HL-60 (cell line): ENCODE measurements around the gene HPS1.
A peak's percentile ranks its signal among the peaks of the same experiment; 100 is the strongest.

Experiments used
- DNase-seq, 2 experiments: peaks; one replicate each; pipeline ENCODE4 v3.0.0-alpha.2; 2010 to 2020; ENCODE audit warnings: low read depth in 1 of 2, low spot score in 1 of 2
- H3K27ac ChIP-seq: fragments of 250-450 bp; sonication (Bioruptor Pico); replicated peaks from 2 replicates; pipeline ENCODE4 v1.5.1; 2020; ENCODE audit warnings: mild to moderate bottlenecking, moderate library complexity
- H3K27me3 ChIP-seq: fragments of 250-450 bp; sonication (Bioruptor Pico); 2 replicates; pipeline ENCODE4 v1.5.1; 2021; ENCODE audit warnings: mild to moderate bottlenecking, moderate library complexity; ENCODE audit not compliant: insufficient read depth, poor library complexity, severe bottlenecking
- H3K4me3 ChIP-seq: replicated peaks from 2 replicates; pipeline ENCODE4 v1.5.1; 2011; ENCODE audit warnings: mild to moderate bottlenecking, control low read depth, low read length; ENCODE audit not compliant: insufficient read depth
- GABPA ChIP-seq: IDR thresholded peaks from 2 replicates; pipeline ENCODE4 v1.6.1; 2012; ENCODE audit warnings: low read depth
- POLR2AphosphoS5 ChIP-seq: IDR thresholded peaks from 2 replicates; pipeline ENCODE4 v1.6.1; 2012; ENCODE audit warnings: low read depth
- SPI1 ChIP-seq: IDR thresholded peaks from 2 replicates; pipeline ENCODE4 v1.6.1; 2012; ENCODE audit warnings: low read depth, mild to moderate bottlenecking, borderline replicate concordance
- TF ChIP-seq, protein P1 (sequence below): IDR thresholded peaks from one replicate; pipeline ENCODE4 v1.5.1; 2011; ENCODE audit warnings: low read length, control low read depth, inconsistent platforms; ENCODE audit not compliant: insufficient read depth
- TF ChIP-seq, protein P2 (sequence below): IDR thresholded peaks from 2 replicates; pipeline ENCODE4 v1.6.1; 2012; ENCODE audit warnings: low read depth; ENCODE audit not compliant: insufficient replicate concordance

Gene HPS1

DNA sequence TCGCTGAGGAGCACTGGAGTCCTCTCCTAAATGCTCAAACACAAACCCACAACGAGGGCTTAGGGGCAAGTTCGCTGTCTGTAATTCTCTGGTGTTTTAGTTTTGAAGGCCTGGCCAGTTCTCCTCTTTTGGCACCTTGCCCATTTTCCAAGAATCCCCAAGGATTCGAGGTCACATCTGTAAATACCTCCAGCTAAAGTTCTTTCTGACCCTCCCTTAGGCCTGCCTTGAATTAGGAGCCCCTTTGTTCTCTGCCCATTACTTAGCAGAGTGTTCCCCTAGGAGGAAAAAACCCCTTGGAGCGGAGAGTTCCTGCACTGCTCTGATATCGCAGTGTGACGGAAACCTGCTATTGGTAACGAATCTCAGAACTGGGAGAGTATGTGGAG lies 31.0 kb downstream of the HPS1 start:
- no peak overlapping the region for H3K27ac ChIP-seq
- no peak for DNase-seq
- H3K4me3 ChIP-seq: no peak overlapping the region
- H3K27me3 ChIP-seq: no peaks in the 10 kb centered on the region
- no peak for TF ChIP-seq POLR2AphosphoS5
- TF ChIP-seq GABPA: no peak
- TF ChIP-seq, protein P1, sequence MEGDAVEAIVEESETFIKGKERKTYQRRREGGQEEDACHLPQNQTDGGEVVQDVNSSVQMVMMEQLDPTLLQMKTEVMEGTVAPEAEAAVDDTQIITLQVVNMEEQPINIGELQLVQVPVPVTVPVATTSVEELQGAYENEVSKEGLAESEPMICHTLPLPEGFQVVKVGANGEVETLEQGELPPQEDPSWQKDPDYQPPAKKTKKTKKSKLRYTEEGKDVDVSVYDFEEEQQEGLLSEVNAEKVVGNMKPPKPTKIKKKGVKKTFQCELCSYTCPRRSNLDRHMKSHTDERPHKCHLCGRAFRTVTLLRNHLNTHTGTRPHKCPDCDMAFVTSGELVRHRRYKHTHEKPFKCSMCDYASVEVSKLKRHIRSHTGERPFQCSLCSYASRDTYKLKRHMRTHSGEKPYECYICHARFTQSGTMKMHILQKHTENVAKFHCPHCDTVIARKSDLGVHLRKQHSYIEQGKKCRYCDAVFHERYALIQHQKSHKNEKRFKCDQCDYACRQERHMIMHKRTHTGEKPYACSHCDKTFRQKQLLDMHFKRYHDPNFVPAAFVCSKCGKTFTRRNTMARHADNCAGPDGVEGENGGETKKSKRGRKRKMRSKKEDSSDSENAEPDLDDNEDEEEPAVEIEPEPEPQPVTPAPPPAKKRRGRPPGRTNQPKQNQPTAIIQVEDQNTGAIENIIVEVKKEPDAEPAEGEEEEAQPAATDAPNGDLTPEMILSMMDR: no peak
- no peak for TF ChIP-seq SPI1
- TF ChIP-seq, protein P2, sequence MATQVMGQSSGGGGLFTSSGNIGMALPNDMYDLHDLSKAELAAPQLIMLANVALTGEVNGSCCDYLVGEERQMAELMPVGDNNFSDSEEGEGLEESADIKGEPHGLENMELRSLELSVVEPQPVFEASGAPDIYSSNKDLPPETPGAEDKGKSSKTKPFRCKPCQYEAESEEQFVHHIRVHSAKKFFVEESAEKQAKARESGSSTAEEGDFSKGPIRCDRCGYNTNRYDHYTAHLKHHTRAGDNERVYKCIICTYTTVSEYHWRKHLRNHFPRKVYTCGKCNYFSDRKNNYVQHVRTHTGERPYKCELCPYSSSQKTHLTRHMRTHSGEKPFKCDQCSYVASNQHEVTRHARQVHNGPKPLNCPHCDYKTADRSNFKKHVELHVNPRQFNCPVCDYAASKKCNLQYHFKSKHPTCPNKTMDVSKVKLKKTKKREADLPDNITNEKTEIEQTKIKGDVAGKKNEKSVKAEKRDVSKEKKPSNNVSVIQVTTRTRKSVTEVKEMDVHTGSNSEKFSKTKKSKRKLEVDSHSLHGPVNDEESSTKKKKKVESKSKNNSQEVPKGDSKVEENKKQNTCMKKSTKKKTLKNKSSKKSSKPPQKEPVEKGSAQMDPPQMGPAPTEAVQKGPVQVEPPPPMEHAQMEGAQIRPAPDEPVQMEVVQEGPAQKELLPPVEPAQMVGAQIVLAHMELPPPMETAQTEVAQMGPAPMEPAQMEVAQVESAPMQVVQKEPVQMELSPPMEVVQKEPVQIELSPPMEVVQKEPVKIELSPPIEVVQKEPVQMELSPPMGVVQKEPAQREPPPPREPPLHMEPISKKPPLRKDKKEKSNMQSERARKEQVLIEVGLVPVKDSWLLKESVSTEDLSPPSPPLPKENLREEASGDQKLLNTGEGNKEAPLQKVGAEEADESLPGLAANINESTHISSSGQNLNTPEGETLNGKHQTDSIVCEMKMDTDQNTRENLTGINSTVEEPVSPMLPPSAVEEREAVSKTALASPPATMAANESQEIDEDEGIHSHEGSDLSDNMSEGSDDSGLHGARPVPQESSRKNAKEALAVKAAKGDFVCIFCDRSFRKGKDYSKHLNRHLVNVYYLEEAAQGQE: no peak

DNA sequence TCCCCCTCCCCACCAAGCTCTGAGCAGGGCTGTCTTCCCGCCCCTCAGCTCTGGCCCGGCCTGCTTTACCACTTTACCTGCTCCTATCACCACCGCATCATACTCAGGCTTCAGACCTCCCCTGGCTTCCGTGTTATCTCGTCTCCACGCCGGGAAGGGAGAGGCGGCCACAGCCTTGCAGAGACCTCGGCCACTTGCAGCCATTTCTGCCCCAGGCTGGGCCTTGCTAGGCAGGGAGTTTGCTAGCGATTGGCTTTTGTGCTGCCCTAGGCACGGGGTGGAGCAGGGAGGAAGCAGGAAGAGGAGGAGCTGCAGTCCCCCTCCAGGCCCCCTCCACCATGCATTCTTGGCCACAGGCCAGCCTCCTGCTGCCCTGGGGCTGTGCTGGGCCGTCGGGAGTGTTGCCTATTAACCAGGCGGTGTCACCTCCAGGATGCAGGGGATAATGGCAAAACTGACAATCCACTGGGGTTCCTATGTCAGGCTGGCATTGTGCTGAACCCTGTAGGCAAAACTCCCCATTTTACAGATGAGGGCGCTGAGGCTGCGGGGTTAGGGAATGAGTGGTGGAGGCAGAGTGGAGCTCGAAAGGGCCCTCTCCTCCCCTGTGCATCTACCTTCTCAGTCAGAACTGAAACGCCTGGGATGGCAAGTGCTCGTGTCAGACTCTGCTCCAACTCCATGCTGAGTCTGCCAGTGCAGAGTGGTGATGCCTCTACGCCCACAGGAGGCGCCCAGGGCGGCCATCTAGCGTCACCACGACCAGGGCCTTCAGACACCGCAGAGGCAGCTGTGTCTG lies 31.6 kb downstream of the HPS1 start, which contains the start of gene PYROXD2:
TSS of gene PYROXD2 (minus strand) at position 251 of the 799 bp plus-strand sequence. CDS start at position 204, 47 bp downstream.
- H3K4me3 ChIP-seq: no peak within 1 kb of the TSS
- TF ChIP-seq POLR2AphosphoS5 (peak; percentile 63), GABPA (no peak), SPI1 (no peak)
- TF ChIP-seq, protein P2: no peak
- TF ChIP-seq, protein P1: no peak
- no peak within 1 kb of the TSS for H3K27ac ChIP-seq
- DNase-seq: peak in 1 of 2 experiments; percentile 10
- no peaks in the 10 kb centered on the region for H3K27me3 ChIP-seq

DNA sequence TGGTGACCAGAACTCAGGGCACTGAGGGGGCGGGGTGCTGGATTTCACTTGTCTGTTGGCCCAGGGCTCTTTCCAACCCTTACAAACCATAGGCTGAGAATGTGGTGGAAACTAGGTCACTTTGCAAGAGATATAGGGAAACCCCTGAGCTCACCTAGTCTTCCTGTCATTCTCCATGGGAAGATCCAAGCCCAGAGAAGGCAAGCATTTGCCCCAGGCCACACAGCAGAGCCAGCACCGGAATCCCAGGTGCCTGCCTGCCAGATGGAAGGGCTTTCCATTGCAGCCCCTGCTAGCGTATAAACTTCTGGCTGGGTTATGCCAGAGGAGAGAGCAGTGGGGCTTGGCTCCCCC lies 32.2 kb downstream of the HPS1 start:
- DNase-seq: no peak
- Histone ChIP-seq H3K4me3 (no peak overlapping the region), H3K27ac (no peak overlapping the region), H3K27me3 (no peaks in the 10 kb centered on the region)
- no peak for TF ChIP-seq GABPA
- TF ChIP-seq, protein P1: no peak
- TF ChIP-seq, protein P2: no peak
- no peak for TF ChIP-seq POLR2AphosphoS5
- no peak for TF ChIP-seq SPI1
